RWPE2 (cell line): ENCODE measurements around the gene MAP3K7CL.

Source experiments
- ATAC-seq: fragments of 200-7000 bp; cut with Tn5 transposase; 3 replicates; pipeline ENCODE4 v1.9.1; 2021; ENCODE audit warnings: low read depth
- DNase-seq: peaks from one replicate; pipeline ENCODE4 v3.0.0-alpha.2; 2020; ENCODE audit warnings: low spot score
- H3K27ac ChIP-seq: fragments of 450-650 bp; 2 replicates; pipeline ENCODE4 v1.5.1; 2017; ENCODE audit warnings: mild to moderate bottlenecking; ENCODE audit not compliant: poor library complexity, severe bottlenecking
- H3K27me3 ChIP-seq: fragments of 250-450 bp; sonication (Bioruptor Pico); 2 replicates; pipeline ENCODE4 v1.5.1; 2021; ENCODE audit warnings: mild to moderate bottlenecking, moderate library complexity; ENCODE audit not compliant: insufficient read depth, poor library complexity, severe bottlenecking
- H3K36me3 ChIP-seq: fragments of 250-450 bp; sonication (Bioruptor Pico); 2 replicates; pipeline ENCODE4 v1.5.1; 2020; ENCODE audit warnings: low read depth, mild to moderate bottlenecking, moderate library complexity
- H3K4me1 ChIP-seq: fragments of 250-450 bp; sonication (Bioruptor Pico); 2 replicates; pipeline ENCODE4 v1.5.1; 2021; ENCODE audit warnings: mild to moderate bottlenecking, moderate library complexity; ENCODE audit not compliant: insufficient read depth, poor library complexity, severe bottlenecking
- H3K4me3 ChIP-seq: fragments of 250-450 bp; sonication (Bioruptor Pico); 2 replicates; pipeline ENCODE4 v1.5.1; 2021; ENCODE audit warnings: mild to moderate bottlenecking, moderate library complexity; ENCODE audit not compliant: severe bottlenecking
- H3K9me3 ChIP-seq: fragments of 250-450 bp; sonication (Bioruptor Pico); 2 replicates; pipeline ENCODE4 v1.5.1; 2021; ENCODE audit warnings: mild to moderate bottlenecking, moderate library complexity; ENCODE audit not compliant: severe bottlenecking
- TF ChIP-seq, protein P1 (sequence below): fragments of 450-650 bp; IDR thresholded peaks from one replicate; pipeline ENCODE4 v1.5.1; 2017; ENCODE audit warnings: mild to moderate bottlenecking, moderate library complexity; ENCODE audit not compliant: poor library complexity, severe bottlenecking

Gene MAP3K7CL

DNA sequence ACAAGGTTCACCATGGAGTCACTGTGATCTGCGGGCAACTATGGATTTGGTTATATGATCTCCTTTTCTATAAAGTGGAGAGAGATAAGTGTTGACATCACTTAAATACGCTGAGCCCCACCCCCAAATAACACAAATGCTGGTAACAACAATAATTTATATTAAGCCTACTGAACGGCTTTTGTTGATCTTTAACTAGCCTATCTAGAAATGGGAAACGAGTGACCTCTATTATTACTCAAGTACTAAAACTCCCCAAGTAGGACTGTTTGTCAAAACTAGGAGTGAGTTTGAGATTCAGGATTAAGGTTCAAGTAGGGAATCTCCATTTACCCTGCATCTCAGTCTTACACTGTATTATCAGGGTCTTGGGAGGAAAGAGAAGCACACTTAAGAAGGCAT lies 52.2 kb downstream of the MAP3K7CL start:
- TF ChIP-seq, protein P1, sequence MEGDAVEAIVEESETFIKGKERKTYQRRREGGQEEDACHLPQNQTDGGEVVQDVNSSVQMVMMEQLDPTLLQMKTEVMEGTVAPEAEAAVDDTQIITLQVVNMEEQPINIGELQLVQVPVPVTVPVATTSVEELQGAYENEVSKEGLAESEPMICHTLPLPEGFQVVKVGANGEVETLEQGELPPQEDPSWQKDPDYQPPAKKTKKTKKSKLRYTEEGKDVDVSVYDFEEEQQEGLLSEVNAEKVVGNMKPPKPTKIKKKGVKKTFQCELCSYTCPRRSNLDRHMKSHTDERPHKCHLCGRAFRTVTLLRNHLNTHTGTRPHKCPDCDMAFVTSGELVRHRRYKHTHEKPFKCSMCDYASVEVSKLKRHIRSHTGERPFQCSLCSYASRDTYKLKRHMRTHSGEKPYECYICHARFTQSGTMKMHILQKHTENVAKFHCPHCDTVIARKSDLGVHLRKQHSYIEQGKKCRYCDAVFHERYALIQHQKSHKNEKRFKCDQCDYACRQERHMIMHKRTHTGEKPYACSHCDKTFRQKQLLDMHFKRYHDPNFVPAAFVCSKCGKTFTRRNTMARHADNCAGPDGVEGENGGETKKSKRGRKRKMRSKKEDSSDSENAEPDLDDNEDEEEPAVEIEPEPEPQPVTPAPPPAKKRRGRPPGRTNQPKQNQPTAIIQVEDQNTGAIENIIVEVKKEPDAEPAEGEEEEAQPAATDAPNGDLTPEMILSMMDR, result no peak
- Histone ChIP-seq H3K36me3 (no peaks in the 10 kb centered on the region), H3K4me1 (peaks cover 38% of the 10 kb centered on the region), H3K27me3 (no peaks in the 10 kb centered on the region), H3K4me3 (no peak overlapping the region), H3K9me3 (no peaks in the 10 kb centered on the region), H3K27ac (peak overlapping the region; percentile 100)
- ATAC-seq (no peak), DNase-seq (no peak)

DNA sequence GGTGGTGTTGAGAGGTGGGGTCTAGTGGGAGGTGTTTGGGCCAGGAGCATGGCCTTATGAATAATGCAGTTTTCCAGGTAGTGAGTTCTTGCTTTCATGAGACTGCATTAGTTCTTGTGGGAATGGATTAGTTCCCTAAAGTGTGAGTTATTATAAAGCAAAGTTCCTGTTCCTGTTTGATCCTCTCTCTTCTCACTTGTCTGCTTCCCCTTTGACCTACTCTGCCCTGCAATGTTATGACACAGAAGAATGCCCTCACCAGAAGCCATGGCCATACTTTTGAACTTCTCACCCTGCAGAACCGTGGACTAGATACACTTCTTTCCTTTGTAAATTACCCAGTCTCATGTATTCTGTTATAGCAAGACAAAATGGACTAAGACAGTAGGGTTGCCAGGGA lies 53.6 kb downstream of the MAP3K7CL start:
- Histone ChIP-seq H3K4me3 (no peak overlapping the region), H3K27ac (peak overlapping the region; percentile 100), H3K27me3 (no peaks in the 10 kb centered on the region), H3K36me3 (no peaks in the 10 kb centered on the region), H3K9me3 (no peaks in the 10 kb centered on the region), H3K4me1 (peaks cover 48% of the 10 kb centered on the region)
- DNase-seq (no peak), ATAC-seq (no peak)
- TF ChIP-seq, protein P1, result no peak

DNA sequence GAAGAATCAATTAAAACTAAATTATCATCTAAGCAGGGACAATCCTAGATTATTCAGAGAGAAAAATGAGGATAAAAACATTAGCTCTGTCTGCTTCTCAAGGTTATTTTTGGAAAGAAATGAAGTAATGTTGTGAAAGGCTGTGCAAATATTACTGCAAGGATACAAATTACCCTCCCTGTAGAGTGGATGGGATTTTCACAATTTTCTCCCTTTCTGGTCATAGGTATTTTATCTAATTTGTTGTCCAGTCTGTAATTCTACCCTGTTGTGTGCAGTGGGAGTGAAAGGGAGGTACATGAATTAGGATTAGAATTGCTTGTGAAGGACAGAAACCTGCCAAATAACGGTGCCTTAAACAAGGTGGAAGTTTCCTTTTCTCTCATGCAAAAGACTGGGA lies 54.7 kb downstream of the MAP3K7CL start:
- H3K36me3 ChIP-seq, result no peaks in the 10 kb centered on the region
- ATAC-seq, result no peak
- H3K27ac ChIP-seq, result peak overlapping the region; percentile 100
- DNase-seq, result no peak
- no peaks in the 10 kb centered on the region for H3K9me3 ChIP-seq
- H3K4me3 ChIP-seq, result no peak overlapping the region
- no peaks in the 10 kb centered on the region for H3K27me3 ChIP-seq
- H3K4me1 ChIP-seq, result peaks cover 58% of the 10 kb centered on the region
- TF ChIP-seq, protein P1, result no peak

DNA sequence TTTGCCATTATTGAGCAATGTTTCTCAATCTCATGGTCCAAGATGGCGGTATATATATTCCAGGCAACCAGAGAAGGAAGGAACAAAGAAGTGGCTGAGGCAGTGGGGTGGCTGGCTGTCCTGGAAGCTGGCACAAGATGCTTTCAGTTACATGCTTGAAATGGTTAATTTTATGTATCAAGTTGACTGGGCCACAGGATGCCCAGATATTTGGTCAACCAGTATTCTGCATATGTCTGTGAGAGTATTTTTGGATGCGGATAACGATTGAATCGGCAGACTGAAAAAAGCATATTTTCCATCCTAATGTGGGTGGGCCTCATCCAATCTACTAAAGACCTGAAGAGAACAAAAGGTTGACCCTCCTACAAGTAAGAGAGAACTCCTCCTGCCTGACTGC lies 55.2 kb downstream of the MAP3K7CL start:
- H3K27ac ChIP-seq, result peak overlapping the region; percentile 89
- TF ChIP-seq, protein P1, result no peak
- peaks cover 58% of the 10 kb centered on the region for H3K4me1 ChIP-seq

DNA sequence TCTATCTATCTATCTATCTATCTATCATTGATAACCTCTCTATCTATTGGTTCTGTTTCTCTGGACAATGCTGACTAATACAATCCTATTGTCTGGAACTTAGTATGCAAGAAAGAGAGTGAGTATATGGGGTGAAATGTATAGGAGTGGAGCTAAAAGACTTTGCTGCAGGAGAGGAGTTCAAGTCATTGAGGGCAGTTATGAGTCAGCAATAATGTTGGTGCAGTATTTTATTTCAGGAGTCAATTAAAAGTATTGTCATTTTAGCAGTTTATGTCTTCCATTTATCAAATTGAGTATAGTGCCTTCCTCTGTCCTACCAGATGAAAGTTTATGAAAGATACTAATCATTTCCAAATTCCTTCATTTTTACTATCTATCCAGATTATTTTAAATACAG lies 55.8 kb downstream of the MAP3K7CL start:
- peak overlapping the region; percentile 89 for H3K27ac ChIP-seq

More for the DNA sequence above, 55.2 kb downstream of the MAP3K7CL start:
- DNase-seq (no peak), ATAC-seq (no peak)
- H3K9me3 ChIP-seq, result no peaks in the 10 kb centered on the region
- no peaks in the 10 kb centered on the region for H3K27me3 ChIP-seq
- no peak overlapping the region for H3K4me3 ChIP-seq
- no peaks in the 10 kb centered on the region for H3K36me3 ChIP-seq

More for the DNA sequence above, 55.8 kb downstream of the MAP3K7CL start:
- TF ChIP-seq, protein P1, result no peak
- Histone ChIP-seq H3K27me3 (no peaks in the 10 kb centered on the region), H3K36me3 (no peaks in the 10 kb centered on the region), H3K9me3 (no peaks in the 10 kb centered on the region), H3K4me1 (peaks cover 55% of the 10 kb centered on the region), H3K4me3 (no peak overlapping the region)
- no peak for ATAC-seq
- DNase-seq, result no peak
